ENCODE data around the gene RAD18.

DNA sequence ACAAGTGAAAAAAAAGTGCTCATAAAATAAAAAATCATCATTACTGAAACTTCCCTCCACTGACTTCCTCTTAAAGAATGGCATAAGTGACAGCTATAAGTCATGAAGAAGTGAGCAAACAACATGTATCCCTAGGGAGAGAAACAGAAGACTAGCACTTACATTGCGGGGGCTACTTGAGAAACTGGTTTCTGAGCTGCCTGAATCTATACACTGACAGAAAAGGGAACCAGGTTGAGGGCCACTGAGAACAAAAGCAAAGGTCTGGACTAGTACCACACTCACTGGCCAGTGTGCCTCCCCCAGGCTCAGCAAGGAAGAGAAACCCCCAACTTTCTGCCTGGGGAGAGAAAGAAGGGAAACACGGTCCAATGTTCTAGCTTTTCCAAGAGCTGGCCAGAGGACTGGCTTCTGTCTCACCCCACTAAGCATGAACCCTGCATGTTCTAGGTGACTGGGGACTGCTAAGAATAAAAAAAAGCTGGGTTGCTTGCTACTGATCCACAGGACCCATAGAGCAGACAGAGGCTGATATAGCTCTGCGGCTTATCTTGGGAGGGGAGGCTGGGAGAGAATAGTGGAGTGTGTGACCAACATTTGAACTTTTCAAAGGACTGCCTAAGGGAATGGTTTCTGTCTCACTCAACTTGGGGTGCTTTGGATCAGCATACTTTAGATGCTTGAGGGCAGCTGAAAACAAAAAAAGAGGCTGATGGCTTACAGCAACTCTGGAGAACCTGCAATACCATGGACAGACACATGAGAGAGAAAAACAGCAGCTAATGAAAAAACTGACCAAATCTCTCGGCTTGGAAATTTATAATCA, 8.1 kb downstream of the RAD18 start:
- TF ChIP-seq, protein P1, sequence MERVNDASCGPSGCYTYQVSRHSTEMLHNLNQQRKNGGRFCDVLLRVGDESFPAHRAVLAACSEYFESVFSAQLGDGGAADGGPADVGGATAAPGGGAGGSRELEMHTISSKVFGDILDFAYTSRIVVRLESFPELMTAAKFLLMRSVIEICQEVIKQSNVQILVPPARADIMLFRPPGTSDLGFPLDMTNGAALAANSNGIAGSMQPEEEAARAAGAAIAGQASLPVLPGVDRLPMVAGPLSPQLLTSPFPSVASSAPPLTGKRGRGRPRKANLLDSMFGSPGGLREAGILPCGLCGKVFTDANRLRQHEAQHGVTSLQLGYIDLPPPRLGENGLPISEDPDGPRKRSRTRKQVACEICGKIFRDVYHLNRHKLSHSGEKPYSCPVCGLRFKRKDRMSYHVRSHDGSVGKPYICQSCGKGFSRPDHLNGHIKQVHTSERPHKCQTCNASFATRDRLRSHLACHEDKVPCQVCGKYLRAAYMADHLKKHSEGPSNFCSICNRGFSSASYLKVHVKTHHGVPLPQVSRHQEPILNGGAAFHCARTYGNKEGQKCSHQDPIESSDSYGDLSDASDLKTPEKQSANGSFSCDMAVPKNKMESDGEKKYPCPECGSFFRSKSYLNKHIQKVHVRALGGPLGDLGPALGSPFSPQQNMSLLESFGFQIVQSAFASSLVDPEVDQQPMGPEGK (CRISPR knock-in tag; IDR thresholded peaks at IDR 0.05; ENCODE audit: borderline replicate concordance), result no peak
- TF ChIP-seq SNAI2 (CRISPR knock-in tag; IDR thresholded peaks at IDR 0.05) (no peak), TCF4 (CRISPR knock-in tag; IDR thresholded peaks at IDR 0.05; ENCODE audit: borderline replicate concordance) (no peak)

Data from SK-N-SH treated with all-trans-retinoic acid at 6 μM for 48 hours (cell line).